Activated CD8-positive, alpha-beta memory T cell treated with anti-CD3 and anti-CD28 coated beads, Interleukin-2, amount 50 U/mL, for 48 hours (primary cell): ENCODE results near the gene IL17REL.

ENCODE experiments used
- DNase-seq: peaks from one replicate; pipeline ENCODE4 v3.0.0-alpha.2; 2020

IL17REL gene

GRCh38 chr22:50012211-50013181, at the start of gene IL17REL:
Gene IL17REL (minus strand): TSS chr22:50012765. CDS start chr22:50012646, 119 bp downstream.
- no peak for DNase-seq

GRCh38 chr22:50061824-50062355, 49.3 kb upstream of the IL17REL start:
- no peak for DNase-seq

GRCh38 chr22:50061141-50061823, 48.7 kb upstream of the IL17REL start:
- no peak for DNase-seq

GRCh38 chr22:50060441-50061140, 48.0 kb upstream of the IL17REL start:
- no peak for DNase-seq

- no peak for DNase-seq
Measured at GRCh38 chr22:50059881-50060262, 47.3 kb upstream of the IL17REL start.

- DNase-seq = no peak
Measured at GRCh38 chr22:50058906-50059880, 46.6 kb upstream of the IL17REL start.

- DNase-seq = no peak
Measured at GRCh38 chr22:50058061-50058905, 45.7 kb upstream of the IL17REL start, which contains the start of gene TTLL8. Gene TTLL8 (minus strand): TSS chr22:50058298.

GRCh38 chr22:50057278-50058060, 44.9 kb upstream of the IL17REL start:
- no peak for DNase-seq

GRCh38 chr22:50056214-50056972, 43.8 kb upstream of the IL17REL start:
- DNase-seq = no peak

GRCh38 chr22:50053861-50054260, 41.3 kb upstream of the IL17REL start:
- DNase-seq = no peak

GRCh38 chr22:50051930-50052329, 39.4 kb upstream of the IL17REL start:
- DNase-seq = no peak

GRCh38 chr22:50049299-50050195, 37.0 kb upstream of the IL17REL start:
- no peak for DNase-seq

GRCh38 chr22:50048836-50049235, 36.3 kb upstream of the IL17REL start:
- no peak for DNase-seq

- no peak for DNase-seq
Measured at GRCh38 chr22:50048061-50048765, 35.6 kb upstream of the IL17REL start.

GRCh38 chr22:50047346-50047745, 34.8 kb upstream of the IL17REL start:
- no peak for DNase-seq

GRCh38 chr22:50046481-50047245, 34.1 kb upstream of the IL17REL start:
- DNase-seq = no peak

- no peak for DNase-seq
Measured at GRCh38 chr22:50046019-50046415, 33.5 kb upstream of the IL17REL start.
